Right cardiac atrium (tissue), 5 donors: ENCODE data around the gene AGAP3. TPM values are rescaled to one million over a fixed set of nuclear protein-coding genes. Genes with fewer than 3 reads are reported as not detected.

ENCODE experiments used
- polyA plus RNA-seq: library from polyadenylated mRNA; stranded (reverse); fragments of 200-250 nt; gene quantifications from one replicate; pipeline ENCODE4 v1.2.3, GENCODE V29; 2013
- total RNA-seq, 4 donors: library from RNA; stranded (reverse); fragmentation: NEBNext Ultra II Directional; extraction: Animal tissue kit (Norgen Biotek cat#: 25700); gene quantifications; one replicate each; pipeline ENCODE4 v1.2.1, GENCODE V29; 2021
- donor health status: healthy with polysubstance abuse.
- donor health status: DM: no; HTN: yes; CAD: no.
- donor health status: DM: no; HTN: no; CAD: no.
- donor health status: DM: no; HTN: yes; CAD: no; lungs with severe emphysema.
- donor health status: DM: yes; HTN: yes; CAD: no.

AGAP3 gene
- total and polyA plus RNA-seq, 5 donors: 58.3 to 78.8 (median 64.8) TPM

Other genes with a start within 250 kb of the AGAP3 start
- under 1 TPM in 2 of 4 donors, not detected in 2; 0.17 to 0.40 TPM for gene AOC1, start 234.0 kb upstream of the AGAP3 start, total RNA-seq
- gene AOC1, start 234.0 kb upstream of the AGAP3 start, polyA plus RNA-seq: not detected
- 100 to 1,000 TPM; 113 to 163 (median 126) TPM for gene KCNH2, start 108.2 kb upstream of the AGAP3 start, total RNA-seq
- gene KCNH2, start 108.2 kb upstream of the AGAP3 start, polyA plus RNA-seq: 132 TPM
- 10 to 100 TPM; 20.5 to 80.4 (median 24.7) TPM for gene NOS3, start 95.5 kb upstream of the AGAP3 start, total RNA-seq
- gene NOS3, start 95.5 kb upstream of the AGAP3 start, polyA plus RNA-seq: 13.5 TPM
- under 1 TPM in 2 of 4 donors, not detected in 2; 0.18 to 0.23 TPM for gene ATG9B, start 62.0 kb upstream of the AGAP3 start, total RNA-seq
- 0.43 TPM for gene ATG9B, start 62.0 kb upstream of the AGAP3 start, polyA plus RNA-seq
- gene ABCB8, start 58.0 kb upstream of the AGAP3 start, total RNA-seq: 10 to 100 TPM; 20.9 to 24.5 (median 23.4) TPM
- gene ABCB8, start 58.0 kb upstream of the AGAP3 start, polyA plus RNA-seq: 19.6 TPM
- 1 to 10 TPM; 4.0 to 6.5 (median 5.0) TPM for gene ASIC3, start 37.9 kb upstream of the AGAP3 start, total RNA-seq
- 5.3 TPM for gene ASIC3, start 37.9 kb upstream of the AGAP3 start, polyA plus RNA-seq
- gene CDK5, start 28.6 kb upstream of the AGAP3 start, total RNA-seq: 10 to 100 TPM in 1 of 4 donors, 1 to 10 TPM in 3; 6.2 to 11.2 (median 7.4) TPM
- 6.5 TPM for gene CDK5, start 28.6 kb upstream of the AGAP3 start, polyA plus RNA-seq
- 100 to 1,000 TPM in 2 of 4 donors, 10 to 100 TPM in 2; 83.5 to 120 (median 96.5) TPM for gene SLC4A2, start 26.9 kb upstream of the AGAP3 start, total RNA-seq
- gene SLC4A2, start 26.9 kb upstream of the AGAP3 start, polyA plus RNA-seq: 61.7 TPM
- 10 to 100 TPM; 64.1 to 82.0 (median 68.9) TPM for gene FASTK, start 5.7 kb upstream of the AGAP3 start, total RNA-seq
- gene FASTK, start 5.7 kb upstream of the AGAP3 start, polyA plus RNA-seq: 133 TPM
- 10 to 100 TPM; 28.5 to 36.5 (median 35.8) TPM for gene TMUB1, start 3.0 kb upstream of the AGAP3 start, total RNA-seq
- 55.2 TPM for gene TMUB1, start 3.0 kb upstream of the AGAP3 start, polyA plus RNA-seq
- gene GBX1, start 81.2 kb downstream of the AGAP3 start, total RNA-seq: 1 to 10 TPM in 1 of 4 donors, under 1 TPM in 1, not detected in 2; 0.40 to 1.0 TPM
- 0.14 TPM for gene GBX1, start 81.2 kb downstream of the AGAP3 start, polyA plus RNA-seq
- gene ASB10, start 100.8 kb downstream of the AGAP3 start, total RNA-seq: 10 to 100 TPM in 3 of 4 donors, 1 to 10 TPM in 1; 4.5 to 21.0 (median 14.0) TPM
- 14.3 TPM for gene ASB10, start 100.8 kb downstream of the AGAP3 start, polyA plus RNA-seq
- not detected for gene H2BK1, start 124.0 kb downstream of the AGAP3 start, total RNA-seq
- gene H2BK1, start 124.0 kb downstream of the AGAP3 start, polyA plus RNA-seq: not detected
- 10 to 100 TPM; 24.6 to 34.5 (median 26.3) TPM for gene ABCF2, start 140.7 kb downstream of the AGAP3 start, total RNA-seq
- gene ABCF2, start 140.7 kb downstream of the AGAP3 start, polyA plus RNA-seq: 17.8 TPM
- 10 to 100 TPM; 22.2 to 35.3 (median 27.0) TPM for gene CHPF2, start 146.0 kb downstream of the AGAP3 start, total RNA-seq
- 15.5 TPM for gene CHPF2, start 146.0 kb downstream of the AGAP3 start, polyA plus RNA-seq
- gene SMARCD3, start 162.2 kb downstream of the AGAP3 start, total RNA-seq: 100 to 1,000 TPM; 149 to 291 (median 238) TPM
- 141 TPM for gene SMARCD3, start 162.2 kb downstream of the AGAP3 start, polyA plus RNA-seq